Parathyroid adenoma (tissue), 2 donors: ENCODE data around the gene STMN3.

Experiments
- H2AFZ ChIP-seq: fragments of 300-600 bp; sonication (generic); one replicate; pipeline ENCODE4 v1.7.0; 2017; ENCODE audit warnings: antibody characterized with exemption, mild to moderate bottlenecking
- H3K27ac ChIP-seq: fragments of 300-600 bp; sonication (generic); one replicate; pipeline ENCODE4 v1.7.0; 2017
- H3K27me3 ChIP-seq: fragments of 300-600 bp; sonication (generic); one replicate; pipeline ENCODE4 v1.7.0; 2017; ENCODE audit warnings: low read length; ENCODE audit not compliant: control insufficient read depth, insufficient read depth
- H3K36me3 ChIP-seq: fragments of 300-600 bp; sonication (generic); one replicate; pipeline ENCODE4 v1.7.0; 2017; ENCODE audit warnings: low read length; ENCODE audit not compliant: control insufficient read depth, insufficient read depth
- H3K4me1 ChIP-seq: fragments of 300-600 bp; sonication (generic); one replicate; pipeline ENCODE4 v1.7.0; 2017; ENCODE audit warnings: control low read depth
- H3K4me2 ChIP-seq: fragments of 300-600 bp; sonication (generic); one replicate; pipeline ENCODE4 v1.7.0; 2017; ENCODE audit warnings: low read length
- H3K4me3 ChIP-seq: fragments of 300-600 bp; sonication (generic); one replicate; pipeline ENCODE4 v1.7.0; 2017; ENCODE audit warnings: low read depth, low read length
- H3K79me2 ChIP-seq: fragments of 300-600 bp; sonication (generic); one replicate; pipeline ENCODE4 v1.7.0; 2017; ENCODE audit warnings: control low read depth
- H3K9ac ChIP-seq: fragments of 300-600 bp; sonication (generic); one replicate; pipeline ENCODE4 v1.7.0; 2017; ENCODE audit warnings: mild to moderate bottlenecking
- H3K9me3 ChIP-seq: fragments of 300-600 bp; sonication (generic); one replicate; pipeline ENCODE4 v1.7.0; 2017; ENCODE audit warnings: low read length; ENCODE audit not compliant: control insufficient read depth
- TF ChIP-seq, protein P1 (sequence below): fragments of 300-600 bp; sonication (generic); IDR thresholded peaks from one replicate; pipeline ENCODE4 v1.7.0; 2017; ENCODE audit warnings: antibody characterized with exemption, mild to moderate bottlenecking
- donor health status: primary hyperparathyroidism.

Gene STMN3

DNA sequence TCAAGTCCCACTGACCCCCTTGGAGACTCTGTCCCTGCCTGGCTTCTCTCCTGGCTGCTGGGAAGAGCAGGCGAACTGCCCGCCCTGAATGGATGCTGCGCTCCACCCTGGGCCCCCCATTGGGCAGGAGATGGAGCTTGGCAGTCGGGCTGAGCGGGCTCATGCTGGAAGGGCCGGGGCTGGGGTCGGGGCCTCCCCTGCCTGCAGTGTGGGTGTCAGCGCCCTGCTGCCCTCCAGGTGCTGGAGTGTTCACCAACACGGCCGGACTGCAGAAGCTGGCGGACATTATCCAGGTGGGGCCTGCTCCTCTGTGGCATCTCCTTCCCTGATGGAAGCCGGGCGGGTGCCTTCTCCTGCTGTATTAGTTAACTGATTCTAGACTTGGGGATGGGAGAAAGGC is 27.2 kb upstream of the STMN3 start:
- Histone ChIP-seq H3K9ac (no peak overlapping the region), H3K4me3 (no peak overlapping the region), H3K27me3 (no peaks in the 10 kb centered on the region), H2AFZ (no peak overlapping the region), H3K4me1 (no peaks in the 10 kb centered on the region), H3K27ac (no peak overlapping the region), H3K4me2 (no peak overlapping the region), H3K9me3 (no peaks in the 10 kb centered on the region), H3K79me2 (no peaks in the 10 kb centered on the region), H3K36me3 (no peaks in the 10 kb centered on the region)
- TF ChIP-seq, protein P1, sequence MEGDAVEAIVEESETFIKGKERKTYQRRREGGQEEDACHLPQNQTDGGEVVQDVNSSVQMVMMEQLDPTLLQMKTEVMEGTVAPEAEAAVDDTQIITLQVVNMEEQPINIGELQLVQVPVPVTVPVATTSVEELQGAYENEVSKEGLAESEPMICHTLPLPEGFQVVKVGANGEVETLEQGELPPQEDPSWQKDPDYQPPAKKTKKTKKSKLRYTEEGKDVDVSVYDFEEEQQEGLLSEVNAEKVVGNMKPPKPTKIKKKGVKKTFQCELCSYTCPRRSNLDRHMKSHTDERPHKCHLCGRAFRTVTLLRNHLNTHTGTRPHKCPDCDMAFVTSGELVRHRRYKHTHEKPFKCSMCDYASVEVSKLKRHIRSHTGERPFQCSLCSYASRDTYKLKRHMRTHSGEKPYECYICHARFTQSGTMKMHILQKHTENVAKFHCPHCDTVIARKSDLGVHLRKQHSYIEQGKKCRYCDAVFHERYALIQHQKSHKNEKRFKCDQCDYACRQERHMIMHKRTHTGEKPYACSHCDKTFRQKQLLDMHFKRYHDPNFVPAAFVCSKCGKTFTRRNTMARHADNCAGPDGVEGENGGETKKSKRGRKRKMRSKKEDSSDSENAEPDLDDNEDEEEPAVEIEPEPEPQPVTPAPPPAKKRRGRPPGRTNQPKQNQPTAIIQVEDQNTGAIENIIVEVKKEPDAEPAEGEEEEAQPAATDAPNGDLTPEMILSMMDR: no peak

DNA sequence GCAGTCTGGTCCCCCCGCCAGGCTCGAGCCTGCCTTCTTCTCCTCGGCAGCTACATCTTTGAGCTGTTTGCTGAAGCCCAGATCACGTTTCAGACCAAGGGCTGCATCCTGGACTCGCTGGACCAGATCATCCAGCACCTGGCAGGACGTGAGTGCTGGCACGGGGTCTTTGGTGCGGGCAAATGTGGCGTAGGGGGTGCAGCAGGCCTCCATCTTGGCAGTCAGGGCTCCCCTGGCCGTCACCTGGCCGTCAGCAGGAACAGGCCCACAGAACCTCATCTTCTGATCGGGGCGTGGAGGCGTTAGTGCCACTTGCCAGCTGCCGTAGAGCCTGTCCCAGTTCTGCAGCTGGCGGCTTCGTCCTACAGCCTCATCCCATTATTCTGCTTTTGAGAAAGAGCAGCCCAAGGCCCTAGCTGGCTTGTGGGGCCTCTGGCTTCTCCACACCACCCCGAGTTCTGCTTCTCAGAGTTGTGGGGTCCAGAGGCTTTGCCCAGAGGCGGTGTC is 26.6 kb upstream of the STMN3 start:
- Histone ChIP-seq H2AFZ (no peak overlapping the region), H3K4me3 (no peak overlapping the region), H3K9ac (no peak overlapping the region), H3K27ac (no peak overlapping the region), H3K4me1 (no peaks in the 10 kb centered on the region), H3K36me3 (no peaks in the 10 kb centered on the region), H3K27me3 (no peaks in the 10 kb centered on the region), H3K79me2 (no peaks in the 10 kb centered on the region), H3K4me2 (no peak overlapping the region), H3K9me3 (no peaks in the 10 kb centered on the region)
- TF ChIP-seq, protein P1: no peak

DNA sequence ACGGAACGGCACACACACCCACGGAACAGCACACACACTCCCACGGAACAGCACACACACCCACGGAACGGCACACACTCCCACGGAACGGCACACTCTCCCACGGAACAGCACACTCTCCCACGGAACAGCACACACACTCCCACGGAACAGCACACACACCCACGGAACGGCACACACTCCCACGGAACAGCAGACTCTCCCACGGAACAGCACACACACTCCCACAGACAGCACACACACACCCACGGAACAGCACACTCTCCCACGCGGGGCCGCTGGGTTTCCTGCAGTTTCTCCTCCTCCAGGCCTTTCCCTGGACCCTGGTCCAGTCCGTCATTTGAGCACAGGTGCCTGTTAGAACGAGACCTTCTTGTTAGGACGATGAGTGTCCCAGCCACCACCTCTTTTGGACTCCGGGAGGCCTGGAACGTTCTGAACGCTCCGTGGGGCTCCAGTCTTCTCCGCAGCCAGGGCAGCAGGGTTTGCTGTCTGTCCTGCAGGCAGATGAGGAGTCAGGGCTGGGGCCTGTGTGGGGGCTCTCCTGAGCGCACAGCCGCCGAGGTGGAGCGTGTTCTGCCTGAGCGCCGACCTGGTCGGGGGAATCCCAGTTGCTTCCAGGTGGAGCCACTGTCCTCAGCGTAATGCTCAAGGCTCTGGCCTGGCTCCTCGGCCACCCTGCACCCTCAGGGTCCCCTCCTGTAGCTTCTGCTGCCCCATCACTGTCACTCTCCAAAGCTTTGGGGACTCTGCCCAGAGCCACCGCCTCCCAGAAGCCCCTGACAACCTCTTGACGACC is 25.6 kb upstream of the STMN3 start:
- H2AFZ ChIP-seq: no peak overlapping the region
- TF ChIP-seq, protein P1: no peak
- H3K36me3 ChIP-seq: no peaks in the 10 kb centered on the region

DNA sequence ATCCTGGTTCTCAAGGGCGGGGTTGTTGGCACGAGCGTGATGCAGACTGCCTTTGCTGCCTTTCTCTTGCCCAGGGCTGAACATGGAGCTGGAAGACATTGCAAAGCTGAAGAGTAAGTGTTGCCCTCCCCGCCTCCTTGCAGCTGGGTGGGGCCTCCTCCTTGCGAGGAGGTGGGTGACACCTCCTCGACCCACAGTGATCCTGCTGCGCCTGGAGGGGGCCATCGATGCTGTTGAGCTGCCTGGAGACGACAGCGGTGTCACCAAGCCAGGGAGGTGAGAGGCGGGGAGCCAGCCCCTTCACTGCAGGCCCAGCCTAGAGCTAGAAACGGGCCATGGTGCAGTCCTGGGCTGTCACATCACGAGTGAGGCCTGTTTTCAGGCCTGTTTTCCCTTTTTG is 24.8 kb upstream of the STMN3 start:
- Histone ChIP-seq H3K4me2 (no peak overlapping the region), H3K27ac (no peak overlapping the region), H3K79me2 (no peaks in the 10 kb centered on the region), H3K4me1 (no peaks in the 10 kb centered on the region), H3K9ac (no peak overlapping the region), H2AFZ (no peak overlapping the region), H3K36me3 (no peaks in the 10 kb centered on the region), H3K27me3 (no peaks in the 10 kb centered on the region), H3K9me3 (no peaks in the 10 kb centered on the region), H3K4me3 (no peak overlapping the region)
- TF ChIP-seq, protein P1: no peak

More for the DNA sequence above, 25.6 kb upstream of the STMN3 start:
- Histone ChIP-seq H3K4me2 (no peak overlapping the region), H3K79me2 (no peaks in the 10 kb centered on the region), H3K27ac (no peak overlapping the region), H3K27me3 (no peaks in the 10 kb centered on the region), H3K4me3 (no peak overlapping the region), H3K4me1 (no peaks in the 10 kb centered on the region), H3K9ac (no peak overlapping the region), H3K9me3 (no peaks in the 10 kb centered on the region)
